Activated T-cell treated with anti-CD3 and anti-CD28 coated beads for 48 hours (primary cell): Measurements from ENCODE around the gene GLYATL3.
A peak's percentile ranks its signal among the peaks of the same experiment; 100 is the strongest.
"Not testable (repeated sequence)": the region's sequence is repeated elsewhere in the genome, so short reads cannot be mapped to it uniquely, and the experiment has no call there.

ENCODE experiments used
- DNase-seq: peaks from one replicate; pipeline ENCODE4 v3.0.0-alpha.2; 2020; ENCODE audit warnings: low read depth

GLYATL3 gene

GRCh38 chr6:49499623-49500022, at the start of gene GLYATL3:
GLYATL3 (plus strand) TSS chr6:49499923; CDS start chr6:49511991, 12,068 bp downstream.
- no peak for DNase-seq

DNA sequence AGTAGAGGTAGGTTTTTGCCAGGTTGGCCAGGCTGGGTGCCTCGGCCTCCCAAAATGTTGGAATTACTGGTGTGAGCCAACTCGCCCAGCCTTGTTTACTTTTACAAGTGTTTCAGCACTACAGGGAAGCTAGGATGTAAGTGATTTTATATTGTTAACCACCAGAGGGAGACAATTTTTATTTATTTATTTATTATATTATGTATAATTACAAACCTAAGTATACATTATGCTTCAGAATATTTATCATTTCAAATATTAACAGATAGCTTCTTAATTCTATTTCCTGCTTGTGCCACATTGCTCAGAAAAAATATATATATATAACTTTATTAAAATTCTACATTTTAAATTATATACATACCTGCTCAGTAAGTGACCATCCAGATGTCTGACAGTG, 46.5 kb upstream of the GLYATL3 start:
- DNase-seq, result no peak

GRCh38 chr6:49454787-49455709, 44.7 kb upstream of the GLYATL3 start:
- DNase-seq, result no peak

DNA sequence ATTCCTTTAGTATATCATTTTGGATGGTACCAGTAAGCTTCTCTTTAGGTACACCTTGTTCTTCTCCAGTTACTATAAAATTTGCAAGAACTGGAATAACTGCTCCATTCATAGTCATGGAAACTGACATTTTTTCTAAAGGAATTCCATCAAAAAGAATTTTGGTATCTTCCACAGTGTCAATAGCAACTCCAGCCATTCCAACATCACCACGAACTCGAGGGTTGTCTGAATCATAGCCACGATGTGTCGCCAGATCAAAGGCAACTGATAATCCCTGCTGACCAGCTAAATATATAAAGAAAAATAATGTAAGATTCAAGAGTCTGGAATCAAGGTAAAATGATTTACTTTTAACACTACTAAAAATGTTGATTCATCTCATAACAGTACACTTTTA, 42.0 kb upstream of the GLYATL3 start:
- DNase-seq, result no peak

- no peak for DNase-seq
These were observed 37.7 kb upstream of the GLYATL3 start for GRCh38 chr6:49462071-49462470.

DNA sequence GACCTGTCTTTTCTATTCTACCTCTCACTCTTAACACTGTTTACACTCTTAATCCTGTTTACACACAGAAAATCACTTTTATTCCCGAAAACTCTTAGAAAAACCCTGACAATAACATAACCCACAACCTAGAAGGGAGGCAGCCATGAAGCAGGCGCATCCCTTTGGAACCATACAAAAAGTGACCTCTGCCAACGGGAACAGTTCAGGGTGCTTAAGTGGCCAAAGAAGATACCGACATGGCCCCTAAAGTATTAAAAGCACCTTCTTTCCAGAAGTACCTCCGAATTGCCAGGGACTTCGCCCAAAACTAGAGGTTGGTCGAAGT, 37.2 kb upstream of the GLYATL3 start:
- no peak for DNase-seq

DNA sequence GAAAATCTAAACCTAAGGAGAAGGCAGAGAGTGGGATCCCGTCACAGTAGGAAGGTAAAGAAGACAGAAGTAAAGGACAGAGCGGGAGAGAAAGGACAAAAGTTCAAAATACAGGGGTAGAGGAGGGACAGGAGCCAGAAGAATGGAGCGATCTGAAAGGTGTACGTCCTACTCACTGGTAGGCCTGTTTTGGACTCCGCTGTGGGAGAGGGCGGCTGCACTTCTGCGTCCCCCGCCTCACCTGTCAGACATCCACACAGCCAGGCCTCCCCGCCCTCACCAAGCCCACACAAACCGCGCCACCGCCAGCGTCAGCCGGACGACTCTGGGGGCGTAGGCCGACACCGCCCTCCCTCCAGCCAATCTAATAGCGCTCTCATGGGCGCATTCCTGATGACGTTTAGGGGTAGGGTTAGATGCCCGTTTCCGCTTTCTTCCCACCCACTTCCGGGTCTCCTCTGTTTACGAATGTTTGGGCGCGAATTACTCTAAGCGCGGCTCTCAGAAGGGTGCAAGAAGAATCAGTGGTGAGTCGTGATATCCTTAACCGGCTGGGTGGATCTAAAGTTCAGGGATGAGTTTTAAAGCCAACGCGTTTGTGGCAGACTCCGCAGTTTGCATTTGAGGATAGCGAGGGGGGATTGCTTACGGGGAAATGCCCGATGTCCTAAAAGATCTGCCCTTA, 36.7 kb upstream of the GLYATL3 start, which contains the start of the genes CENPQ and MMUT:
CENPQ (plus strand) TSS at position 444 of the 685 bp plus-strand sequence. CDS start 6,807 bp downstream, outside the sequence.
MMUT (minus strand) TSS at position 327 of the 685 bp plus-strand sequence. CDS start 3,787 bp downstream, outside the sequence.
- peak; percentile 82 for DNase-seq

GRCh38 chr6:49463612-49463967, 36.1 kb upstream of the GLYATL3 start:
- no peak for DNase-seq

DNA sequence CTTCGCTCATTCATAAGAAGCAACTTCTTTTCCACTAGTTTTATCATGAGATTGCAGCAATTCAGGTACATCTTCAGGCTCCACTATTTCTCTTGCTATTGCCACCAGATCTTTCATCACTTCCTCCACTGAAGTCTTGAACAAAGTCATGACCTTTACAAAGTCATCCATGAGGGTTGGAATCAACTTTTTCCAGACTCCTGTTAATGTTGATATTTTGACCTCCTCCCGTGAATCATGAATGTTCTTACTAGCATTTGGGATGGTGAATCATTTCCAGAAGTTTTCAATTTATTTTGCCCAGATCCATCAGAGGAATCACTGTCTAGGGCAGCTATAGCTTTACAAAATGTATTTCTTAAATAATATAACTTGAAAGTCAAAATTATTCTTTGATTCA, 35.0 kb upstream of the GLYATL3 start:
- no peak for DNase-seq

- no peak for DNase-seq
These were observed 31.7 kb upstream of the GLYATL3 start for GRCh38 chr6:49468042-49468441.

- DNase-seq, result not testable (repeated sequence)
These were observed 23.2 kb upstream of the GLYATL3 start for GRCh38 chr6:49476564-49476963.

DNA sequence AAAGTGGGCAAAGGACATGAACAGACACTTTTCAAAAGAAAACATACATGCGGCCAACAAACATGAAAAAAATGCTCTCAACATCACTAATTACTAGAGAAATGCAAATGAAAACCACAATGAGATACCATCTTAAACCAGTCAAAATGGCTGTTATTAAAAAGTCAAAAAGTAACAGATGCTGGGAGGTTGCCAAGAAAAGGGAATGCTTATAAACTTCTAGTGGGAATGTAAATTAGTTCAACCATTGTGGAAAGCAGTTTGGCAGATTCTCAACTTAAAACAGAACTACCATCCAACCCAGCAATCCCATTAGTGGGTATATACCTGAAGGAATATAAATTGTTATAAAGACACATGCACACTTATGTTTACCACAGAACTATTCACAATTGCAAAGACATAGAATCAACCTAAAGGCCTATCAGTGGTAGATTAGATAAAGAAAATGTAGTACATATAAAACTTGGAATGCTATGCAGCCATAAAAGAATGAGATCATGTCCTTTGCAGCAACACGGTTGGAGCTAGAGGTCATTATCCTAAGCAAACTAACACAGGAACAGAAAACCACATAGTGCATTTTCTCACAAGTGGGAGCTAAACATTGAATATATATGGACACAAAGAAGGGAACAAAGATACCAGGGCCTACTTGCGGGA, 20.3 kb upstream of the GLYATL3 start:
- no peak for DNase-seq

DNA sequence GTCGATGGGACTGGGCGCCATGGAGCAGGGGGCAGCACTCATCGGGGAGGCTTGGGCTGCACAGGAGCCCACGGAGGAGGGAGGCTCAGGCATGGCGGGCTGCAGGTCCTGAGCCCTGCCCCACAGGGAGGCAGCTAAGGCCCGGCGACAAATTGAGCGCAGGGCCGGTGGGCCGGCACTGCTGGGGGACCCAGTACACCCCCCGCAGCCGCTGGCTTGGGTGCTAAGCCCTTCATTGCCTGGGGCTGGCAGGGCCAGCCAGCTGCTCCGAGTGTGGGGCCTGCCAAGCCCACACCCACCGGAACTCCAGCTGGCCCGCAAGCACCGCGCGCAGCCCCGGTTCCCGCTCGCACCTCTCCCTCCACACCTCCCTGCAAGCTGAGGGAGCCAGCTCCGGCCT, 17.9 kb upstream of the GLYATL3 start:
- DNase-seq, result not testable (repeated sequence)

- DNase-seq, result not testable (repeated sequence)
These were observed 16.3 kb upstream of the GLYATL3 start for GRCh38 chr6:49483380-49483779.

DNA sequence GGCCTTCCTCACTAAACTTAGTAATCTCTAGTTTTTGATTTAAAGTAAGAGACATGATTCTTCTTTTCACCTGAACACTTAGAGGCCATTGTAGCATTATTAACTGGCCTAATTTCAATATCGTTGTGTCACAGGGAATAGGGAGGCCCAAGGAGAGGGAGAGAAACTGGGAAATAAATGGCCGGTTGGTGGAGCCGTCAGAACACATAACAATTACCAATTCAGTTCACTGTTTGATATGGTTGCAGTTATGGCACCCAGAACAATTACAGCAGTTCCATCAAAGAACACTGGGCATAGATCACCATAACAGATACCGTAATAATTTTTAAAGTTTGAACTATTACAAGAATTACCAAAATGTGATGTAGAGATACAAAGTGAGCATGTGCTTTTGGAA, 9.1 kb upstream of the GLYATL3 start:
- DNase-seq, result no peak

GRCh38 chr6:49497304-49497703, 2.4 kb upstream of the GLYATL3 start:
- DNase-seq, result no peak

- no peak for DNase-seq
These were observed 597 bp upstream of the GLYATL3 start for GRCh38 chr6:49499126-49499525.

GRCh38 chr6:49504666-49505065, 4.9 kb downstream of the GLYATL3 start:
- DNase-seq, result no peak

- no peak for DNase-seq
These were observed 6.9 kb downstream of the GLYATL3 start for GRCh38 chr6:49506569-49507111.

- DNase-seq, result no peak
These were observed 9.6 kb downstream of the GLYATL3 start for GRCh38 chr6:49509342-49509741.

- no peak for DNase-seq
These were observed 13.6 kb downstream of the GLYATL3 start for GRCh38 chr6:49513153-49513989.
